Germinal center (tissue), 1 donor: Measurements from ENCODE around the gene ZNF613.
A peak's percentile ranks its signal among the peaks of the same experiment; 100 is the strongest.
"Not testable (repeated sequence)": the region's sequence is repeated elsewhere in the genome, so short reads cannot be mapped to it uniquely, and the experiment has no call there.

Experiments
- DNase-seq: peaks from one replicate; pipeline ENCODE4 v3.0.0; 2012; ENCODE audit warnings: mixed read lengths, low spot score

The ZNF613 gene

DNA sequence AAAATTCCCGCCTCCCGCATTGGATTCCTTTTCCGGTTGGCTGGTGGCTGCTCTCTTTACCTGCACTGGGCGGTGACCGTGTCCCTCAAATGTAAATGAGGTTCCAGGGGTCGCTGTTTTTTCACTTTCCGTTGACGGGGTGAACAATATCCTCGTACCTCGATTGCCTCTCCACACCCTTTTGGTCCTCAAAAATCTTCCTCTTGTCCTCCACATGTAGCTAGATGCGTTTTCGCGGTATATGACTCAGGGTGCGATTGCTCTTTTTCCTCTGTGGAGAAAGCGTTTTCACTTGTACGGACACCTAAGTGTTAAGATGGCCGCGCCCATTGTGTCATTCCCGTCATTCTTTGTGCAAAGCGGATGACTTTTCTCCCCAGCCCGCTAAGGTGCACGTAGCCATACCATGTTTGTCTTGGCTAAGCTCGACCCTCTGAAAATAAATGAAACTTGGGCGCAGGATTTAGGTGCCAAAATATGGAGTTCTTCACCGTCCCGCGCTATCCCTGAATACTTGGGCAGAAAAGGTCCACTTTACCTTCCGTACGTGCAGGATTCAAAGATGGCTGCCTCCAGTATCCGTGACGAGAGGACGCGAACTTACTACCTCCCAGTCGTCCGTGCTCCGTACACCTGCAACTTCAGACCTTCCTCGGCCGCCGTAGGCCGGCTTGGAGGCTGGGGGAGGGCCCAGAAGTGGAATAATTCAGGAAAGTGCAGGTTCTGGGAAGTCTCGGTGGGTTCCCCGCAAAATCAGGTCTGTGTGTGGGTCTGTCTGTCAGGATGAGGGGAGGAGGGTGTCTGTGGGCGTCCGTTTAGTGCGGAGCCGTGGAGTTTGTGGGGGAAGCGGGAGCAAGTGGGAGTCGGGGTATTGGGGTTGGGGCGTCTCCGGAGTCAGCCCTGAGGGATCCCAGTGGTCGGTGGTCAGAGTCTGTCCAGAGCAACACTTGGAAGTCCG lies at the start of gene ZNF613:
Gene ZNF613, plus strand, starts transcription at position 689 of the 958 bp plus-strand sequence. CDS start 8,749 bp downstream, outside the sequence.
- peak; percentile 88 for DNase-seq

DNA sequence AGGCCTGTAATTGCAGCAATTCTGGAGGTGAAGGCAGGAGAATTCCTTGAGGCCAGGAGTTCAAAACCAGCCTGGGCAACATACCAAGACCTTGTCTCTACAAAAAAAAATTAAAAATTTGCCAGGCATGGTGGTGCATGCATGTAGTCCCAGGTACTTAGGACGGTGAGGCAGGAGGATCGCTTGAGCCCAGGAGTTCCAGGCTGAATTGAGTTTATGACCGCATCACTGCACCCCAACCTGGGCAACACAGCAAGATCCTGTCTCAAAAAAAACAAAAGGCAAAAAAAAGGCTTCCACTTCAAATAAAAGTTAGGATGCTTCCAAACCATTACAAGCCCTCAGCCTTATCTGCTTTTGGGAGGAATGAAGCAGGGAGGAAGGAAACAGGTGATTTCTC lies 44.8 kb upstream of the ZNF613 start:
- no peak for DNase-seq

DNA sequence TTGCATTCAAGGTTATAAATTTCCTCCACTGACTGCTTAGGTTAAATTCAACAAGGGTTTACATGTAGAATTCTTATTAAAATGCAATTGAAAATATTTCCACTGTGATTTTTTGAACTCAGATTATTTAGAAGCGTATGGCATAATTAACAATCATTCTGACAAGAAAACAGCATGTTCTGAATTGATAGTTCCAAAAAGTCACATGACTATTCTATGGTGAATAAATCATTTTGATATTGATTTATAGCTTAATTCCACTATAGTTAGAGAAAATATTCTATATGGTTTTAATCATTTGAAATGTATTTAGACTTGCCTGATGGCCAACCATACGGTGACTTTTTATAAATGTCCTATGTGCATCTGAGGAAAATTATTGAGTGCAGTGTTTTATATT lies 42.6 kb upstream of the ZNF613 start:
- no peak for DNase-seq

DNA sequence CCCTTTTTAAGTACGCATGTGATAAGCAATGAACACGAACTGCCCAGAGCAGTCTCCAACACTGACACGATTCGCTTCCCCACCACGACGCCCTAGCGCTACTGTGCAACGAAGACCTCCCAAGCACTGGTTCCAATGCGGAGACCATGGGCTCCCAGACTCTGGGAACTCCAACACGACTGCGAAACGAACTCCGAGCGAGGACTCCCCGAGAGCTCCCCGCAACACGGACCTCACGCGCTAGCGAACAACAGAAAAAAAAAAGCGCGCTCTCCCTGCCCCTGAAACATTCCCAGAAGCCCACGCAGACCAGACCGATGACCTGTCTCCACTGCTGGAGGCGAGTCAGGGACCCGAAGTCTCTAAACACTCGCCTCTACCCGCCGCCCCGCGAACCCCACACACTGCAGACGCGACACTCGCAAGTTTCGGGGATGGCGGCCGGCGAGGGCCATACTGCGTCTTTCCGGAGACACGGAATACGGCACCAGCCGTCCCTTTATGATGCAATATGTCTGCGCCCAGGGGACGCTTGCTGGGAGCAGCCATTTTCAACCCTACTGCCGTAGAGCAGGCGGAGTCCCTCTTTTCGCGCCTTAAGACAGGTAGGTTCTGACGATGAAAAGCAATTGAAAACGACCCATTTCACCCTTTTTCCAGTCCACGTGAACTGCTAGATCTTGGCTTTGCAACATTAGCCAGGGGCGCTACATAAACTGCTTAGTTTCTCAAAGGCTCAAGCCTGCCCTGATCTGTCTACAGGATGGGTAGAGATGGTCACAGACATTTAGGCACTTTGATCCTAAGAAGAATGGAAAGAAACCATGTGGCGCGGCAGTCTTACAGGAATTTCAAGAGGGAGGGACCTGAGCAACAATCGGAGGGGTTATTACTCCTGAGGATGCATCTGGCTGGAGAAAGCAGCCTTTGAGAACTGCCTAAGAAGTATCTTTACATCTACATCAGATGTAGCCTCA lies 39.5 kb upstream of the ZNF613 start, which contains the start of gene ZNF577:
Gene ZNF577, minus strand, starts transcription at position 430 of the 977 bp plus-strand sequence. CDS start 7,569 bp downstream, outside the sequence.
- DNase-seq = peak; percentile 65

DNA sequence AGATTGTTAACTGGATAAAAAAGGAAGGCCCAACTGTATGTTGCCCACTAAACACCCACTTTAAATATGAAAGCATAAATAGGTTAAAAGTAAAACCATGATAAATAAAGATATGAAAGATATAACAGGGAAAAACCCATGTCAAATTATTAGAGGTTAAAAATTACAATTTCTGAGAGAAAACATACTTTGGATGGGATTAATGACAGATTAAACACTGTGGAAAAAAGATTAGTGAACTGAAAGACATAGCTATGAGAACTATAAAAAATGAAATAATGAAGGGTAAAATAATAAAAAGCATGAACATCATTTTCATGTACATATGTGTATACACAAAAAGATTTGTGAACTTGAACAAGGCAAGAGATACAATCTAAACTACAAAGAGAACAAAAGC lies 37.3 kb upstream of the ZNF613 start:
- no peak for DNase-seq

DNA sequence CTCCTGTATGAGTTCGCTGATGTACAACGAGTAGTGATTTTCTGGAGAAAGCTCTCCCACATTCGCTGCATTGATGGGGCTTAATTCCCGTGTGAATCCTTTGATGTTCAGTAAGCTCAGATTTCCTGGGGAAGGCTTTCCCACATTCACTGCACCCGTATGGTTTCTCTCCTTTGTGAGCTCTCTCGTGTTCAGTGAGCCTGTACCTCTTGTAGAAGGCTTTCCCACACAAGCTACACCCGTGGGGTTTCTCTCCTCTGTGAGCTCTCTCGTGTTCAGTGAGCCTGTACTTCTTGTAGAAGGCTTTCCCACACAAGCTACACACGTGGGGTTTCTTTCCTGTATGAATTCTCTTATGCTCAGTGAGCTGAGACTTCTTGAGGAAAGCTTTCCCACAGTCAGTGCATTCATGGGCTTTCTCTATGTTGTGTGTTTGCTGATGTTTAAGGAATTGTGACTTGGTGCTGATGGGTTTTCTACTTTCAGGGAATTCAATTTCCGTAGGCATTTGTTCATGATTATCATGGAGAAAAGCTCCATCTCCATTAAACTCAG lies 36.0 kb upstream of the ZNF613 start:
- DNase-seq = no peak

DNA sequence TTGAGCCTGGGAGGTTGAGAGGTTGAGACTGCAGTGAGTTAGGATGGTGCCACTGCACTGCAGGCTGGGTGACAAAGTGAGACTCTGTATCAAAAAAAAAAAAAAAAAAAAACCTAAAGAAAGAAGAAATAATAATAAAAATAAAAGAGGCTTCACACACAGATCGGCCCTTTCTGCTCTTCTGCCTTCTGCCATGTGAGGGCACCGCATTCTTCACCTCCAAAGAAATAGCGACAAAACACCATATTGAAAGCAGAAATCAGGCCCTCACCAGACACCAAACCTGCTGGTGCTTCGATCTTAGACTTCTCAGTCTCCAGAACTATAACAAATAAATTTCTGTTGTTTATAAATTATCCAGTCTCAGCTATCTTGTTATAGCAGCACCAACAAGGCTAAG lies 25.4 kb upstream of the ZNF613 start:
- no peak for DNase-seq

DNA sequence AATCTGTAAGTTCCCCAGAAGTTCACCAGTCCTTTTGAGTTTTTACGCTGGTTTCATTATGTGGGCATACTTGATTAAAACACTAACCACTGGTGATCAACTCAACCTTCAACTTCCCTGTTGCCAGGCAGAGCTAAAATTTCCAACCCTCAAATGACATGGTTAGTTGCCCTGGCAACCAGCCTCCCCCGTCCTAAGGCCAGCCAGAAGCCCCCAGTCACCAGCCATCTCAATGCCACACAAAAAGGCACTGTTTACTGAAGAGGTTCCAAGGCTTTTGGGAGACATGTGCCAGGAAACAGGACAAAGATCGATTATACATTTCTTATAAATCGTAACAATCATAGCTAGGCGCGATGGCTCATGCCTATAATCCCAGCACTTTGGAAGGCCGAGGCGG lies 24.1 kb upstream of the ZNF613 start:
- DNase-seq = no peak

DNA sequence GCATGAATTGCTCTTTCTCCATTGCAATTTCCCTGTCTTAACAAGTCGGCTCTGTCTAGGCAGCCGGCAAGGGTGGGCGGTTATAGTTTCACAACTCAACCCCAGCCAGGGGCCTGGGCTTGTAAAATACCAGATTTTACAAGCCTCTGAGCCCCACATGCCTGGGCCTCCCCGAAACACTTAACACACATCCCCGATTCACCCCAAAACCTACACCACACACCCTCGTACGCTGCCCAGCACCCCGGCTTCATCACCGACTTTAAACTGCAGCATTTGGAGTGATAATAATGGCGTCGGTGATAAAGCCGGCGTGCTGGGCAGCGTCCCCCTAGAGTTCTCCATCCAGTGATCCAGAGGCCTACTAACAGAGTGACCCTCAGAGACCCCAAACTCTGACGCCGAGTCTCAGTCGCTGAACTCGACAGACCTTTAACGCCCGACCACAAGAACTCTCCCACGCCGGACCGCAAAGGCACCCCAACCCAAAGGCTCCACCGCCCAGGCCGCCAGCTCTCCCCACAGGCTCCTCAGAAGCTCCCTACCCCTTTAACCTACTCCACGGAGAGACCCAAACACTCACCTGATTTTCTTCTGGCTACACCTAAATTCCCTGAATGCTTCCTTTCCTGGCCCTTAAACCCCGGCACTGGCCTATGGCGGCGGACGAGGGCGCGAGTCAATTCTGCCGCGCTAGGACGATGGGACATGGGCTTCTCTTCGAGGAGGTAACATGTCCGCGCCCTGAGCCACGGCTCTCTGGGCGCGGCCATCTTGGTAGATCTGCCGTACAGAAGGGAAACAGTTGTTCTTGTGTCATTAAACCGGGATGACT lies 22.7 kb upstream of the ZNF613 start, which contains the start of gene ZNF649:
Gene ZNF649, minus strand, starts transcription at position 687 of the 835 bp plus-strand sequence. CDS start 4,910 bp downstream, outside the sequence.
- DNase-seq = peak; percentile 83

DNA sequence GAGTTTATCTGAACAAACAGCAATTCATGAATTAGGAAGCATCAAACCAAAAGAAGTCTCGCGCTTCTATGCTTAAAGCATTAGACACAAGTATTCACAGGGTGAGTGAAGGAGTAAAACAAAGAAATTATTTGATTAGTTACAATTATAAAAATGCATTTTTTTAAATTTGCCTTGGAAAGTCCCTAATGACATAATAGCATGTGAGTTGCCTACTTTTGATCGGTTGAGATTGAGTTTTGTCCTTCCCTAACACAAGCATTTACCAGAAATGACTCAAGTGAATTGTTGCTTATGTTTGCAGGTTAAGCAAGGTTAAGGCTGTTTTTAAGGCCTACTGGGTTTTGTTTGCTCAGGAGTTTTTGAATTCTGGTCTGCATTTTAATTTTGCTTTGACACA lies 22.1 kb upstream of the ZNF613 start:
- no peak for DNase-seq

DNA sequence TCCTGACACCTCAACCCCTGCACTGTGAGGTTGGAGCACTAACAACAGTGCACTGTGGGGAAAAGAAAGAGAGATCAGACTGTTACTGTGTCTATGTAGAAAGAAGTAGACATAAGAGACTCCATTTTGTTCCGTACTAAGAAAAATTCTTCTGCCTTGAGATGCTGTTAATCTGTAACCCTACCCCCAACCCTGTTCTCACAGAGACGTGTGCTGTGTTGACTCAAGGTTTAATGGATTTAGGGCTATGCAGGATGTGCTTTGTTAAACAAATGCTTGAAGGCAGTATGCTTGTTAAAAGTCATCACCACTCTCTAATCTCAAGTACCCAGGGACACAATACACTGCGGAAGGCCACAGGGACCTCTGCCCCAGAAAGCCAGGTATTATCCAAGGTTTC lies 21.6 kb upstream of the ZNF613 start:
- DNase-seq = not testable (repeated sequence)

DNA sequence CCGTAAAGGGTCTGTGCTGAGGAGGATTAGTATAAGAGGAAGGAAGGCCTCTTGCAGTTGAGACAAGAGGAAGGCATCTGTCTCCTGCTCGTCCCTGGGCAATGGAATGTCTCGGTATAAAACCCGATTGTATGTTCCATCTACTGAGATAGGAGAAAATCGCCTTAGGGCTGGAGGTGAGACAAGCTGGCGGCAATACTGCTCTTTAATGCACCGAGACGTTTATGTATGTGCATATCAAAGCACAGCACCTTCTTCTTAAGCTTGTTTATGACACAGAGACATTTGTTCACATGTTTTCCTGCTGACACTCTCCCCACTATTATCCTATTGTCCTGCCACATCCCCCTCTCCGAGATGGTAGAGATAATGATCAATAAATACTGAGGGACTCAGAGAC lies 21.2 kb upstream of the ZNF613 start:
- not testable (repeated sequence) for DNase-seq

DNA sequence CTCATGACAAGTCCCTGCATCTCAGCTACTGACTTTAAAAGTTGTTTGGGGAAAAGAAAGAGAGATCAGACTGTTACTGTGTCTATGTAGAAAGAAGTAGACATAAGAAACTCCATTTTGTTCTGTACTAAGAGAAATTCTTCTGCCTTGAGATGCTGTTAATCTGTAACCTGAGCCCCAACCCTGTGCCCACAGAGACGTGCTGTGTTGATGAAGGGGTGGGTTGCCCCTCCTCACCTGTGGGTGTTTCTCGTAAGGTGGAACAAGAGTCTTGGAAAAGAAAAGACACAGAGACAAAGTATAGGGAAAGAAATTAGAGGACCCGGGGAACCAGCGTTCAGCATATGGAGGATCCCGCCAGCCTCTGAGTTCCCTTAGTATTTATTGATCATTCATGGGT lies 19.3 kb upstream of the ZNF613 start:
- DNase-seq = not testable (repeated sequence)

DNA sequence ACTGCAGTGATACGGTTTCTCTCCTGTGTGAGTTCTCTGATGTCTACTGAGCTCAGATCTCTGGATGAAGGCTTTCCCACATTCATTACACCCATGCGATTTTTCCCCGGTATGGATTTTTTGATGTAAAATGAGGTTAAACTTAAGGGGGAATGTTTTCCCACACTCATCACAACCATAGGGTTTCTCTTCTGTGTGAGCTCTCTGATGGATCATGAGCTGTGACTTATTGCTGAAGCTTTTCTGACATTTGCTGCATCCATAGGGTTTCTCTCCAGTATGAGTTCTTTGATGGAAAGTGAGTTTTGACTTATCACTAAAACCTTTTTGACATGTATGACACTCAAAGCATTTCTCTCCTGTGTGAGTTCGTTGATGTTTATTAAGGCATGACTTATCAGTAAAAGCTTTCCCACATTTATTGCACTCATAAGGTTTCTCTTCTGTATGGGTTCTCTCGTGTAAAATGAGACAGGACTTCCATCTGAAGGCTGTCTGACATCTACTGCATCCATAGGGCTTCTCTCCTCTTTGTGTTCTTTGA lies 11.9 kb upstream of the ZNF613 start:
- no peak for DNase-seq

DNA sequence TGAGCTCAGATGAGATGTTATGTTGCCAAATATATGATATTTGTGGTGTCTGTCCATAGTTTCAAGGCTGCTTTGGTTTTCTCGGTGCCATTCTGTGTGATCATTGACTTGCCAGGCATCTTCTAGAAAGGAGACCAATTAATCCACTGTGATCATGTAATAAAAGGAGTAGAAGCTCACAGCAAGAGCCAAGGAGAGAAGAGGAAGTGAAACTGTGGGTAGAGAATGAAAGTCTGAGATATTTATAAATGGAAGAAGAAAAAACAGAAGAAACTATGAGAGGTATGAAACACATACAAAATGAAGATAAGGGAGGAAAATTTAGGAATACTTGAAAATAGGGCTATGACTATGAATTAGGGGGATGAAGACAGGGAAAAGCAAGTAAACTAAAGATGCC lies 11.1 kb upstream of the ZNF613 start:
- DNase-seq = no peak

DNA sequence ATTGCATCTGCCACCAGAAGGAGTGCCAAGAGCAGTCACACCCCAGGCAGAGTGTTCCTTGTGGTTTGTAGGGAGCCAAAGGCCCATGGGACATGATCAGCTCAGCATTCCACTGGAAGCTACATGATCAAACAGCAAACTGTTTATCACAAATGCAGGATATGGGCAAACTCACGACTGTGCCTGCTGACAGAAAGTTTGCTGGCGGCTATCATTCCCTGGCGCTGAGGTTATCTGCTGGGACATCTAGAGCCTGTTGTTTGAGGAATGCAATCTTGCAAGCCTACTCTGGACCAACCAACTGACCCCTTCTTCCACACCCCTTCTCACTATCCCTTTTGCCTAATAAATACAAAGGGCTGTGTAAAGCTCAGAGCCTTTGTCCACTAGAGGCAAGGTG lies 7.7 kb upstream of the ZNF613 start:
- no peak for DNase-seq

DNA sequence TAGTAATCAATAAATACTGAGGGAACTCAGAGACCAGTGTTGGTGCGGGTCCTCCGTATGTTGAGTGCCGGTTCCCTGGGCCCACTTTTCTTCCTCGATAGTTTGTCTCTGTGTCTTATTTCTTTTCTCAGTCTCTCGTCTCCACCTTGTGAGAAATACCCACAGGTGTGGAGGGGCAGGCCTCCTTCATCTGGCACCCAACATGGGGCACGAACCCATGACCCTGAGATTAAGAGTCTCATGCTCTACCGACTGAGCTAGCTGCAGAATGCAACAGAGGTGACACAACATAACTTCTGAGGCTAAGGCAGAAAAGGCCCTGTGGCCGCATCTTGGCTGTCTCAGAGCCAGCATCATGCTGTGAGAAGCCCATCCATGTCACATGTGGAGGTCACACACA lies 5.3 kb upstream of the ZNF613 start:
- DNase-seq = no peak

DNA sequence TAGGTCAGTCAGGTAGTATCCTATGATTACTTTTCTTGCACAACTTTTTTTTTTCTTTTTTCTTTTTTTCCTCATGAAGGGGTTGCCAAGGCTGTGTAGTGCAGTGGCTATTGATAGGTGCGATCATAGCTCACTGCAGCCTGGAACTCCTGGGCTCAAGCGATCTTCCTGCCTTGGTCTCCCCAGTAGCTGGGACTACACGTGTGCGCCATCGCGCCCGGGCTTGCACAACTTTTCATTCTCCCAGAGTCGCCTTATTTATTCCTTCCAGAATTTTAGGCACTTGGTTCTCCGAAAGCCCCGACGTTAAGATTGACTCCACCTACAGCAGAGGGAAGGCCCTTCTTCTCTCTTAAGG lies 867 bp upstream of the ZNF613 start:
- no peak for DNase-seq

DNA sequence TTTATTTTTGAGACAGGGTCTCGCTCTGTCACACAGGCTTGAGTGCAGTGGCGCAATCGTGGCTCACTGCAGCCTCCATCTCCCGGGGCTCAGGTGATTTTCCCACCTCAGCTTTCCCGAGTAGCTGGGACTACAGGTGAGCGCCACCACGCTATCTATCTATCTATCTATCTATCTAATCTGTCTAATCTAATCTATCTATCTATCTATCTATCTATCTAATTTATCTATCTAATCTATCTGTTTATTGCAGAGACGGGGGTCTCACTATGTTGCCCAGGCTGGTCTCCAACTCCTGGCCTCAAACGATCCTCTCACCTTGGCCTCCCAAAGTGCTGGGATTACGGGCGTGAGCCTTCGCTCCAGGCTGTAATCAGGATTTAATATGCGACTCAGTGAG lies 587 bp downstream of the ZNF613 start:
- no peak for DNase-seq

DNA sequence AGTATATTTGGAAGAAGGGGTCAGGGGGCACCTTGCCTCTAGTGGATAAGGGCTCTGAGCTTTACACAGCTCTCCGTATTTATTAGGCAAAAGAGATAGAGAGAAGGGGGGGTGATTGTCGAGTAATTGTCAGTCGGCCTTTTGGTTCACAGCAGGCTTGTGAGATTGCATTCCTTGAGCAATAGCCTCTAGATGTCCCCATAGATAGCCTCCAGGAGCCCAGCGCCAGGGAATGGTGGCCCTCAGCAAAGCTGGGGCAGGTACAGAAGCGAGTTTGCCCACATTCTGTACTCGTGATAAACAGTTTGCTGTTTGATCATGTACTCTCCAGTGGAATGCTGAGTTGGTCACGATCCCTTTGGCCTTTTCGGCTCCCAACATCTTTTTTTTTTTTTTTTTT lies 4.6 kb downstream of the ZNF613 start:
- DNase-seq = no peak

DNA sequence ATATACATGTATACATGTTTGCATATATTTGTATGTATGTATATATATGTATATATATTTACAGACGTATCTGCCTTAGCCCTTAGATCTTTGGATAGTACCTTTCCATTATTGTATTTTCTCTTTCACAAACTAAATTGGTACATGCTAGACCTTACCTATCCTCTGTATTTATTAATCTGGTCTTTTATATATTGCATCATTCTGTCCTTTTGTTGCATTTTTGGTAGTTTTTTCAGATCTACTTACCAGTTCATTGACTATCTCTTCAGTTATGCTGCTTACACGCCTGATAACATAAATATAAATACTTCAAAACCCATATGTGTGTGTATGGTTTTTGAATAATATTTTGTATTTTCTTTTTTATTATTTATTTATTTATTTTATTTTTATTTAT lies 11.7 kb downstream of the ZNF613 start:
- no peak for DNase-seq
